GM19035 (cell line): ENCODE data around the gene UPB1.
A peak's percentile ranks its signal among the peaks of the same experiment; 100 is the strongest.
"Not testable (repeated sequence)": the region's sequence is repeated elsewhere in the genome, so short reads cannot be mapped to it uniquely, and the experiment has no call there.

Experiments used
- ATAC-seq: cut with Tn5 transposase; IDR thresholded peaks from one replicate; pipeline ENCODE4 v1.9.1; 2021; ENCODE audit not compliant: unreplicated experiment

Gene UPB1

GRCh38 chr22:24529898-24530297 lies 34.8 kb downstream of the UPB1 start:
- ATAC-seq: no peak

- ATAC-seq: not testable (repeated sequence)
Measured at GRCh38 chr22:24530968-24531367, 35.8 kb downstream of the UPB1 start.

GRCh38 chr22:24532075-24532474 lies 36.9 kb downstream of the UPB1 start:
- no peak for ATAC-seq

- no peak for ATAC-seq
Measured at GRCh38 chr22:24535348-24535747, 40.2 kb downstream of the UPB1 start.

GRCh38 chr22:24536089-24536488 lies 41.0 kb downstream of the UPB1 start:
- ATAC-seq: no peak

- ATAC-seq: no peak
Measured at GRCh38 chr22:24540470-24540869, 45.3 kb downstream of the UPB1 start.

- ATAC-seq: no peak
Measured at GRCh38 chr22:24541681-24542515, 46.8 kb downstream of the UPB1 start.

GRCh38 chr22:24542641-24543040 lies 47.5 kb downstream of the UPB1 start:
- no peak for ATAC-seq

GRCh38 chr22:24543185-24543601 lies 48.1 kb downstream of the UPB1 start:
- no peak for ATAC-seq

- no peak for ATAC-seq
Measured at GRCh38 chr22:24543679-24544243, 48.6 kb downstream of the UPB1 start.

- no peak for ATAC-seq
Measured at GRCh38 chr22:24548812-24549211, 53.7 kb downstream of the UPB1 start.

GRCh38 chr22:24550028-24550901 lies 55.1 kb downstream of the UPB1 start:
- no peak for ATAC-seq

GRCh38 chr22:24550902-24551435 lies 55.8 kb downstream of the UPB1 start:
- no peak for ATAC-seq

GRCh38 chr22:24552503-24553286 lies 57.6 kb downstream of the UPB1 start:
- ATAC-seq: not testable (repeated sequence)

- ATAC-seq: no peak
Measured at GRCh38 chr22:24553597-24554312, 58.6 kb downstream of the UPB1 start.

GRCh38 chr22:24554313-24555164 lies 59.4 kb downstream of the UPB1 start, which contains the start of gene GUCD1:
Gene GUCD1 (minus strand): TSS chr22:24555138. CDS start chr22:24554991, 147 bp downstream.
- ATAC-seq: no peak

GRCh38 chr22:24555165-24556039 lies 60.3 kb downstream of the UPB1 start, which contains the start of gene SNRPD3:
Gene SNRPD3 (plus strand): TSS chr22:24555999. CDS start chr22:24557675, 1,676 bp downstream.
- peak; percentile 69 for ATAC-seq

- ATAC-seq: no peak
Measured at GRCh38 chr22:24559471-24559870, 64.3 kb downstream of the UPB1 start.
